PC-3 (cell line): ENCODE data around the gene SAMD11.

Source experiments
- CTCF ChIP-seq: fragments of 300-600 bp; sonication (generic); conservative IDR thresholded peaks from 2 replicates; pipeline ENCODE4 v1.5.1; 2017; ENCODE audit warnings: antibody characterized with exemption, low read depth, mild to moderate bottlenecking, low read length
- EZH2 ChIP-seq: fragments of 300-600 bp; sonication (generic); IDR thresholded peaks from one replicate; pipeline ENCODE4 v1.6.1; 2017; ENCODE audit warnings: antibody characterized with exemption, mild to moderate bottlenecking, low read length; ENCODE audit not compliant: unreplicated experiment
- EZH2phosphoT487 ChIP-seq: fragments of 300-600 bp; sonication (generic); IDR thresholded peaks from 2 replicates; pipeline ENCODE4 v1.6.1; 2018; ENCODE audit warnings: mild to moderate bottlenecking, antibody characterized with exemption, low read length, borderline replicate concordance

GRCh38 chr1:963746-964525 lies 40.2 kb downstream of the SAMD11 start:
- no peak for TF ChIP-seq CTCF
- TF ChIP-seq EZH2, result no peak
- no peak for TF ChIP-seq EZH2phosphoT487
